SU-DHL-6 (cell line): ENCODE data around the gene FAIM2.

ENCODE experiments used
- H2AFZ ChIP-seq: fragments of 200-600 bp; sonication (generic); 2 replicates; pipeline ENCODE4 v1.6.1; 2014; ENCODE audit warnings: low read depth, mild to moderate bottlenecking, moderate library complexity, mixed read lengths, antibody characterized with exemption, low read length; ENCODE audit not compliant: severe bottlenecking
- H3F3A ChIP-seq: fragments of 200-600 bp; shearing (Covaris generic); 2 replicates; pipeline ENCODE4 v1.6.0; 2016; ENCODE audit warnings: antibody characterized with exemption, mild to moderate bottlenecking; ENCODE audit not compliant: insufficient read depth
- H3K27ac ChIP-seq: fragments of 200-600 bp; sonication (generic); 2 replicates; pipeline ENCODE4 v1.5.1; 2016; ENCODE audit warnings: low read depth, mild to moderate bottlenecking, low read length, moderate library complexity, mixed read lengths
- H3K27me3 ChIP-seq: fragments of 200-600 bp; sonication (generic), shearing (Covaris generic); 2 replicates; pipeline ENCODE4 v1.6.0; 2014; ENCODE audit warnings: mild to moderate bottlenecking, low read length
- H3K36me3 ChIP-seq: fragments of 200-600 bp; sonication (generic); 2 replicates; pipeline ENCODE4 v1.6.1; 2014; ENCODE audit warnings: mild to moderate bottlenecking, low read length, mixed read lengths
- H3K4me2 ChIP-seq: fragments of 300-600, 200-600 bp; shearing (Covaris generic), sonication (generic); 2 replicates; pipeline ENCODE4 v1.6.0; 2014; ENCODE audit warnings: low read length, low read depth, mild to moderate bottlenecking; ENCODE audit not compliant: poor library complexity, severe bottlenecking
- H3K4me3 ChIP-seq: fragments of 200-600 bp; sonication (generic); 2 replicates; pipeline ENCODE4 v1.5.1; 2014; ENCODE audit warnings: antibody characterized with exemption, low read length, mild to moderate bottlenecking, mixed read lengths; ENCODE audit not compliant: insufficient read depth, poor library complexity, severe bottlenecking
- H3K79me2 ChIP-seq: fragments of 200-600 bp; sonication (generic); 2 replicates; pipeline ENCODE4 v1.6.1; 2014; ENCODE audit warnings: mild to moderate bottlenecking, low read length, moderate library complexity; ENCODE audit not compliant: insufficient read depth
- H3K9ac ChIP-seq: fragments of 200-600 bp; sonication (generic); 2 replicates; pipeline ENCODE4 v1.7.0; 2014; ENCODE audit warnings: mild to moderate bottlenecking, low read length
- H3K9me2 ChIP-seq: fragments of 200-600 bp; sonication (generic); replicated peaks from 2 replicates; pipeline ENCODE4 v1.6.1; 2014; ENCODE audit warnings: low read length; ENCODE audit not compliant: insufficient read depth
- H3K9me3 ChIP-seq: fragments of 200-600 bp; sonication (generic); 2 replicates; pipeline ENCODE4 v1.6.1; 2014; ENCODE audit warnings: low read length, mixed read lengths; ENCODE audit not compliant: insufficient read depth
- H4K20me1 ChIP-seq: fragments of 200-600 bp; sonication (generic); 2 replicates; pipeline ENCODE4 v1.6.1; 2014; ENCODE audit warnings: low read depth, mild to moderate bottlenecking, antibody characterized with exemption, low read length, moderate library complexity, mixed read lengths
- CTCF ChIP-seq: fragments of 200-600 bp; sonication (generic); IDR thresholded peaks from one replicate; pipeline ENCODE4 v1.5.1; 2017; ENCODE audit warnings: antibody characterized with exemption, mild to moderate bottlenecking, low read length, moderate library complexity; ENCODE audit not compliant: insufficient read depth, poor library complexity, severe bottlenecking
- EZH2phosphoT487 ChIP-seq: fragments of 200-600 bp; sonication (generic), shearing (Covaris generic); conservative IDR thresholded peaks from 2 replicates; pipeline ENCODE4 v1.6.1; 2018; ENCODE audit warnings: mild to moderate bottlenecking, antibody characterized with exemption, low read length, moderate library complexity, mixed read lengths

Gene FAIM2

DNA sequence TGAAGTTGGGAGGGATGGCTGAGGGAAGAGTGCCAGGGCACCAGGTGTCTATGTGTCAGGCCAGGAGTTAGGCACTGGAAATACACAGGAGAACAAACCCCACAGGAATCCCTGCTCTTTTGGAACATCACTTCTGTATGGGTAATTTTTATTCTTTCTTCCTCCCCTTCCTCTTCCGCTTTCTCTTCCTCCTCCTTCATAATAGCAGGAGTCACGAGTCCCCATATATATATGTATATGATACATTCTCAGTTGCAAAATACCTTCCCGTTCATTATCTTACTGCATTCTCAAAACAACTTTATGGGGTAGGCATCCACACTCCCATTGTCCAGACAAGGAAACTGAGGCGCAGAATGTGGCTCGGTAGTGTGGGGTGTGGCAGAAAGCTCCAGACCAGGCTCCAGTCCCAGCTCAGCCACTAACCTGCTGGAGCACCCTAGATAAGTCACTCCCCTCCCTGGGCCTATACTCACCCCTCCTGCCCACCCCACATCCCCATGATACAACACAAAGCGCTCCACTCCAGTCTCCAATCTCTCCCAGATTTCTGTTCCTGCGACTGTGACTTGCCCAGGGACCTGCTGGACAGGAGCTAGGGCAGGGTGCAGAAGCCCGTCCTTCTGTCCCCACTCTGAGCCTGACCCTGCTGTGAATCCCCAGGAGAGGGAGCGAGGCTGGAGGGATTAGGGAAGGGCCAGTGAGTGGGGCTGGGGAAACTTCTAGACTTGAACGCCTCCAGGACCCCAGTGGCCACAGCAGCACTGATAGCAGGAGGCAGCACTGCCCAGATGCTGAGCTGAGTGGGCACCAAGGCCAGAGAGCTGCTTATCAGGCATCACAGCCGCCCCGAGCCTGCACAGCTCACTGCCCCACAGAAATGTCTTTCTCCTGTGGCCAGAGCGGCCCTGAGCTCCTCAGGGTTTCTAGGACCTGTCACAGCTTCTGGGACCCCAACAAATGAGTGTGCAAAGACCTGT is 45.5 kb upstream of the FAIM2 start:
- Histone ChIP-seq H3K9ac (no peak overlapping the region), H2AFZ (no peak overlapping the region), H4K20me1 (no peaks in the 10 kb centered on the region), H3K4me3 (no peak overlapping the region), H3K9me2 (no peaks in the 10 kb centered on the region), H3F3A (no peaks in the 10 kb centered on the region), H3K36me3 (no peaks in the 10 kb centered on the region), H3K9me3 (no peaks in the 10 kb centered on the region), H3K79me2 (no peaks in the 10 kb centered on the region), H3K27ac (no peak overlapping the region), H3K4me2 (no peak overlapping the region), H3K27me3 (no peaks in the 10 kb centered on the region)
- no peak for TF ChIP-seq CTCF
- TF ChIP-seq EZH2phosphoT487 = no peak

GRCh38 chr12:49947593-49948226 is 44.0 kb upstream of the FAIM2 start:
- Histone ChIP-seq H3K9me3 (no peaks in the 10 kb centered on the region), H3K27me3 (no peaks in the 10 kb centered on the region), H3K4me2 (no peak overlapping the region), H2AFZ (no peak overlapping the region), H3K27ac (no peak overlapping the region), H3F3A (no peaks in the 10 kb centered on the region), H3K9ac (no peak overlapping the region), H3K9me2 (no peaks in the 10 kb centered on the region), H3K36me3 (no peaks in the 10 kb centered on the region), H3K4me3 (no peak overlapping the region), H4K20me1 (no peaks in the 10 kb centered on the region), H3K79me2 (no peaks in the 10 kb centered on the region)
- TF ChIP-seq CTCF (no peak), EZH2phosphoT487 (no peak)

DNA sequence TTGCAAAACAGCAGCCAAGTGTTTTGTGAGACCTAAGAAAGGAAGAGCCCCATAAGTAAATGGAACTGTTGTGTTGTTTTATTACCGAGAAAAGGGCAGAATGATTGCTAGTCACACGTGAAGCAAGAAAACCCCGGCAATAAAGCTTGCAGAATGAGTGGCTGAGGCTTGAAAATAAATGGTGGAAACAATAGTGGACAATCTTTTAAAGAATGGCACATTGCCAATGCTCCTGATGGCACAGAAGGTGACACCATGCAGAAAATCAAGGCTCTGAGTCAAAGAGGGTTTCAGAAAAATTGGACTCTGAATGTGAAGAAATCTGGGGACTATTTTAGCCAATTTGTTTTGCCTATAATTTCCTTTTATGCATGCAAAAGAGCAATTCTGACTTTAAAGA is 42.8 kb upstream of the FAIM2 start:
- no peak overlapping the region for H2AFZ ChIP-seq
- no peak overlapping the region for H3K9ac ChIP-seq
- no peaks in the 10 kb centered on the region for H4K20me1 ChIP-seq
- H3K9me3 ChIP-seq = no peaks in the 10 kb centered on the region
- no peaks in the 10 kb centered on the region for H3K27me3 ChIP-seq
- TF ChIP-seq EZH2phosphoT487 (no peak), CTCF (no peak)
- no peaks in the 10 kb centered on the region for H3K9me2 ChIP-seq
- H3K79me2 ChIP-seq = no peaks in the 10 kb centered on the region
- H3K27ac ChIP-seq = no peak overlapping the region
- H3K36me3 ChIP-seq = no peaks in the 10 kb centered on the region
- no peak overlapping the region for H3K4me2 ChIP-seq
- H3F3A ChIP-seq = no peaks in the 10 kb centered on the region
- H3K4me3 ChIP-seq = no peak overlapping the region
